GM23248 (cell line): ENCODE measurements around the gene CNIH3. TPM values are rescaled to one million over a fixed set of nuclear protein-coding genes. Genes with fewer than 3 reads are reported as not detected.

Experiments used
- DNase-seq: peaks from one replicate; pipeline ENCODE4 v3.0.0-alpha.2; 2015
- H2AFZ ChIP-seq: fragments of 200-600 bp; sonication (generic); 2 replicates; pipeline ENCODE4 v1.6.1; 2016; ENCODE audit warnings: antibody characterized with exemption
- H3F3A ChIP-seq: fragments of 200-600 bp; sonication (generic); 2 replicates; pipeline ENCODE4 v1.6.1; 2016; ENCODE audit warnings: mild to moderate bottlenecking, antibody characterized with exemption, mixed run types; ENCODE audit not compliant: insufficient read depth
- H3K27ac ChIP-seq: fragments of 200-600 bp; sonication (generic); 2 replicates; pipeline ENCODE4 v1.5.1; 2016; ENCODE audit warnings: mild to moderate bottlenecking
- H3K27me3 ChIP-seq: fragments of 200-600 bp; sonication (generic); replicated peaks from 2 replicates; pipeline ENCODE4 v1.6.1; 2016; ENCODE audit warnings: mild to moderate bottlenecking; ENCODE audit not compliant: insufficient read depth
- H3K36me3 ChIP-seq: fragments of 200-600 bp; sonication (generic); 2 replicates; pipeline ENCODE4 v1.6.1; 2016; ENCODE audit warnings: low read depth, mild to moderate bottlenecking
- H3K4me1 ChIP-seq: fragments of 200-600 bp; sonication (generic); 2 replicates; pipeline ENCODE4 v1.6.1; 2016; ENCODE audit warnings: mild to moderate bottlenecking; ENCODE audit not compliant: insufficient read depth
- H3K4me2 ChIP-seq: fragments of 200-600 bp; sonication (generic); one replicate; pipeline ENCODE4 v1.6.1; 2016; ENCODE audit warnings: mild to moderate bottlenecking; ENCODE audit not compliant: unreplicated experiment
- H3K4me3 ChIP-seq: fragments of 200-600 bp; sonication (generic); 2 replicates; pipeline ENCODE4 v1.5.1; 2016; ENCODE audit warnings: mild to moderate bottlenecking
- H3K79me2 ChIP-seq: fragments of 200-600 bp; sonication (generic); 2 replicates; pipeline ENCODE4 v1.6.1; 2016; ENCODE audit warnings: mild to moderate bottlenecking; ENCODE audit not compliant: insufficient read depth
- H3K9ac ChIP-seq: fragments of 200-600 bp; sonication (generic); 2 replicates; pipeline ENCODE4 v1.6.1; 2016; ENCODE audit warnings: mild to moderate bottlenecking
- H3K9me2 ChIP-seq: fragments of 200-600 bp; sonication (generic); 2 replicates; pipeline ENCODE4 v1.6.1; 2016; ENCODE audit warnings: mixed run types, mild to moderate bottlenecking, moderate library complexity; ENCODE audit not compliant: insufficient read depth
- H3K9me3 ChIP-seq: fragments of 200-600 bp; sonication (generic); one replicate; pipeline ENCODE4 v1.6.1; 2017; ENCODE audit warnings: low read depth
- H4K20me1 ChIP-seq: fragments of 200-600 bp; sonication (generic); 2 replicates; pipeline ENCODE4 v1.6.0; 2016; ENCODE audit not compliant: insufficient read depth
- EZH2 ChIP-seq: fragments of 200-600 bp; sonication (generic); IDR thresholded peaks from 2 replicates; pipeline ENCODE4 v1.6.1; 2018; ENCODE audit warnings: antibody characterized with exemption, mild to moderate bottlenecking; ENCODE audit not compliant: insufficient read depth, poor library complexity, severe bottlenecking
- EZH2phosphoT487 ChIP-seq: fragments of 200-600 bp; sonication (generic); IDR thresholded peaks from 2 replicates; pipeline ENCODE4 v1.6.1; 2018; ENCODE audit warnings: antibody characterized with exemption, moderate library complexity, mild to moderate bottlenecking, low read depth; ENCODE audit not compliant: insufficient read depth
- WGBS, 2 experiments: methylation state at CpG; one replicate each; pipeline ENCODE4 v1.1.6; 2015 to 2017; ENCODE audit warnings: low lambda C conversion rate in 2 of 2, low coverage in 1 of 2; ENCODE audit errors: missing lambda C conversion rate in 2 of 2; 5-methylcytosine and 5-hydroxymethylcytosine counted together
- in situ Hi-C: fragments of 300-500 bp; cut with MboI; formaldehyde crosslinking; loops from 2 replicates; pipeline ENCODE4 v1.15.0; 2020
- polyA plus RNA-seq: library from polyadenylated mRNA; unstranded; fragments of >200 nt; fragmentation: Nextera tagmentation; extraction: Ambion mirVana; gene quantifications from 2 replicates; pipeline ENCODE4 v1.2.1, GENCODE V29; 2016
- total RNA-seq: library from RNA; depleted of rRNA; stranded (reverse); fragments of >200 nt; shearing (Covaris generic); gene quantifications from 2 replicates; pipeline ENCODE4 v1.2.3, GENCODE V29; 2014

Gene CNIH3
- total and polyA plus RNA-seq, 2 experiments from 2014 or later, result 4.7 to 6.4 TPM

GRCh38 chr1:224616756-224617409 lies 766 bp downstream of the CNIH3 start:
- H3K27me3 ChIP-seq, result no peaks in the 10 kb centered on the region; the same call in 1 of the 2 replicates
- H3K27ac ChIP-seq, result no peak overlapping the region
- TF ChIP-seq EZH2 (peak; percentile 85), EZH2phosphoT487 (no peak)
- no peaks in the 10 kb centered on the region for H4K20me1 ChIP-seq
- no peaks in the 10 kb centered on the region for H3F3A ChIP-seq
- H3K9me3 ChIP-seq, result no peaks in the 10 kb centered on the region
- H3K4me3 ChIP-seq, result peak overlapping the region; percentile 80
- no peaks in the 10 kb centered on the region for H3K36me3 ChIP-seq
- no peaks in the 10 kb centered on the region for H3K9me2 ChIP-seq
- H2AFZ ChIP-seq, result peak overlapping the region; percentile 72
- peak; percentile 45 for DNase-seq
- 1% methylated on average over 47 to 52 of the region's 52 CpGs for WGBS, 2 experiments
- peaks cover 20% of the 10 kb centered on the region for H3K79me2 ChIP-seq
- peak overlapping the region; percentile 32; the same call in 1 of the 2 replicates for H3K9ac ChIP-seq
- in situ Hi-C loops, result no loop called here
- 0 out of 2 replicates have a peak, but pooled peaks cover 3% of the 10 kb centered on the region for H3K4me1 ChIP-seq
- peak overlapping the region; percentile 93 for H3K4me2 ChIP-seq

- peak; percentile 24 for DNase-seq
- no peaks in the 10 kb centered on the region for H3F3A ChIP-seq
- H4K20me1 ChIP-seq, result no peaks in the 10 kb centered on the region
- peak overlapping the region; percentile 72 for H2AFZ ChIP-seq
- H3K9me2 ChIP-seq, result no peaks in the 10 kb centered on the region
- H3K36me3 ChIP-seq, result no peaks in the 10 kb centered on the region
- peak overlapping the region; percentile 80 for H3K4me3 ChIP-seq
- 0 out of 2 replicates have a peak, but pooled peaks cover 3% of the 10 kb centered on the region for H3K4me1 ChIP-seq
- 7 to 12% methylated on average over 51 to 55 of the region's 55 CpGs for WGBS, 2 experiments
- in situ Hi-C loops, result no loop called here
- H3K27ac ChIP-seq, result no peak overlapping the region
- peaks cover 20% of the 10 kb centered on the region for H3K79me2 ChIP-seq
- no peak overlapping the region for H3K9ac ChIP-seq
- H3K9me3 ChIP-seq, result no peaks in the 10 kb centered on the region
- TF ChIP-seq EZH2, result peak; percentile 36
- no peak for TF ChIP-seq EZH2phosphoT487
- peak overlapping the region; percentile 93 for H3K4me2 ChIP-seq
- no peaks in the 10 kb centered on the region; the same call in 1 of the 2 replicates for H3K27me3 ChIP-seq
These were observed 1.6 kb downstream of the CNIH3 start for GRCh38 chr1:224617410-224618355.

- WGBS, 2 experiments, result 67 to 68% methylated on average over 4 of the region's 4 CpGs
These were observed 3.1 kb downstream of the CNIH3 start for GRCh38 chr1:224619209-224619608.

GRCh38 chr1:224620105-224620504 lies 4.0 kb downstream of the CNIH3 start:
- 66 to 76% methylated on average over 2 of the region's 2 CpGs for WGBS, 2 experiments
- no peak for DNase-seq
- no peak overlapping the region for H2AFZ ChIP-seq
- no peak overlapping the region for H3K27ac ChIP-seq
- H3F3A ChIP-seq, result peaks cover 15% of the 10 kb centered on the region
- no peaks in the 10 kb centered on the region for H4K20me1 ChIP-seq
- TF ChIP-seq EZH2, result no peak
- TF ChIP-seq EZH2phosphoT487, result no peak
- H3K27me3 ChIP-seq, result no peaks in the 10 kb centered on the region; the same call in 1 of the 2 replicates
- peaks cover 20% of the 10 kb centered on the region for H3K79me2 ChIP-seq
- no peaks in the 10 kb centered on the region for H3K36me3 ChIP-seq
- H3K9ac ChIP-seq, result no peak overlapping the region
- H3K4me2 ChIP-seq, result no peak overlapping the region
- H3K4me3 ChIP-seq, result no peak overlapping the region
- no peaks in the 10 kb centered on the region for H3K9me3 ChIP-seq
- H3K4me1 ChIP-seq, result peaks cover 22% of the 10 kb centered on the region
- H3K9me2 ChIP-seq, result no peaks in the 10 kb centered on the region
- in situ Hi-C loops, result no loop called here

More at GRCh38 chr1:224619209-224619608, 3.1 kb downstream of the CNIH3 start:
- no peaks in the 10 kb centered on the region for H3K36me3 ChIP-seq
- peaks cover 17% of the 10 kb centered on the region for H3K4me1 ChIP-seq
- in situ Hi-C loops, result no loop called here
- H3K9me2 ChIP-seq, result no peaks in the 10 kb centered on the region
- H3K4me3 ChIP-seq, result peak overlapping the region; percentile 22; the same call in 1 of the 2 replicates
- H3F3A ChIP-seq, result peaks cover 10% of the 10 kb centered on the region
- H2AFZ ChIP-seq, result no peak overlapping the region
- no peaks in the 10 kb centered on the region; the same call in 1 of the 2 replicates for H3K27me3 ChIP-seq
- no peaks in the 10 kb centered on the region for H4K20me1 ChIP-seq
- TF ChIP-seq EZH2phosphoT487 (no peak), EZH2 (no peak)
- H3K4me2 ChIP-seq, result no peak overlapping the region
- no peaks in the 10 kb centered on the region for H3K9me3 ChIP-seq
- no peak for DNase-seq
- H3K9ac ChIP-seq, result no peak overlapping the region
- peaks cover 20% of the 10 kb centered on the region for H3K79me2 ChIP-seq
- no peak overlapping the region for H3K27ac ChIP-seq
